OCI-LY3 (cell line): ENCODE data around the gene DNMT3A.

ENCODE experiments used
- H2AFZ ChIP-seq: fragments of 200-600, 300-600 bp; shearing (Covaris generic); 2 replicates; pipeline ENCODE4 v1.6.0; 2014; ENCODE audit warnings: antibody characterized with exemption, low read depth, low read length
- H3K27ac ChIP-seq: fragments of 200-600, 300-600 bp; sonication (generic); 2 replicates; pipeline ENCODE4 v1.5.1; 2014; ENCODE audit warnings: mild to moderate bottlenecking, low read length, moderate library complexity, mixed read lengths
- H3K27me3 ChIP-seq: fragments of 200-600, 300-600 bp; sonication (generic); 2 replicates; pipeline ENCODE4 v1.6.1; 2014; ENCODE audit warnings: low read depth, low read length, mixed read lengths
- H3K36me3 ChIP-seq: fragments of 200-600, 300-600 bp; sonication (generic); replicated peaks from 2 replicates; pipeline ENCODE3; 2014; ENCODE audit warnings: low read depth, low read length, mixed read lengths
- H3K4me1 ChIP-seq: fragments of 300-600, 200-600 bp; sonication (generic); 2 replicates; pipeline ENCODE4 v1.6.1; 2014; ENCODE audit warnings: low read length, mixed read lengths
- H3K4me2 ChIP-seq: fragments of 200-600, 300-600 bp; sonication (generic); 2 replicates; pipeline ENCODE4 v1.6.1; 2014; ENCODE audit warnings: low read length, mixed read lengths
- H3K4me3 ChIP-seq: fragments of 300-600, 200-600 bp; sonication (generic); 2 replicates; pipeline ENCODE4 v1.5.1; 2014; ENCODE audit warnings: antibody characterized with exemption, mild to moderate bottlenecking, low read length, moderate library complexity
- H3K79me2 ChIP-seq: fragments of 300-600, 200-600 bp; shearing (Covaris generic); 2 replicates; pipeline ENCODE4 v1.6.1; 2014; ENCODE audit warnings: mild to moderate bottlenecking, low read length, mixed read lengths
- H3K9ac ChIP-seq: fragments of 300-600, 200-600 bp; shearing (Covaris generic); 2 replicates; pipeline ENCODE4 v1.6.0; 2014; ENCODE audit warnings: mild to moderate bottlenecking, low read length, moderate library complexity
- H3K9me3 ChIP-seq: fragments of 200-600, 300-600 bp; shearing (Covaris generic); 2 replicates; pipeline ENCODE4 v1.6.1; 2014; ENCODE audit warnings: low read length, mixed read lengths; ENCODE audit not compliant: insufficient read depth
- H4K20me1 ChIP-seq: fragments of 200-600, 300-600 bp; sonication (generic); 2 replicates; pipeline ENCODE4 v1.6.1; 2016; ENCODE audit warnings: low read length, mixed read lengths; ENCODE audit not compliant: insufficient read depth
- CTCF ChIP-seq: fragments of 200-600, 300-600 bp; sonication (generic); IDR thresholded peaks from 2 replicates; pipeline ENCODE4 v1.5.1; 2014; ENCODE audit warnings: antibody characterized with exemption, low read length, low read depth
- EZH2phosphoT487 ChIP-seq: fragments of 200-600 bp; shearing (Covaris generic); IDR thresholded peaks from 2 replicates; pipeline ENCODE4 v1.6.1; 2018; ENCODE audit warnings: antibody characterized with exemption, mixed run types, low read depth

DNMT3A gene

DNA sequence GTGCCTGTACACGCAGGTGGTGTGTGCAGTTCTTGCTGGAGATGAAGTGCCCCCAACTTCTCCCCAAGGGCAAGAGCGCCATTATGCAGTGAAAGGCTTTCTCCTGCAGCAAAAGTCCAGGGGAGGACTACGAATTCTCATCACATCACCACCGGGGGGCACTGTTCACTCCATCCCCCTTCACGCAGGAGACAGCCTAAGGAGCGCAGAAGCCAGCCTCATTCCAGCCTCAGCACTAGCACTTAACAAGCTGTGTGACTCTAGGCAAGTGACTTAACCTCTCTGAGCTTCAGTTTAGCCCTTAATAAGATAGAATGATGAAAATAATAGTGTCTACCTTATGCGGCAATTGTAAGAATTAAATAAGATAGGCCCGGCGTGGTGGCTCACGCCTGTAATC, 32.3 kb downstream of the DNMT3A start:
- Histone ChIP-seq H3K27me3 (peaks cover 31% of the 10 kb centered on the region), H3K4me3 (no peak overlapping the region), H3K4me1 (peaks cover 19% of the 10 kb centered on the region), H2AFZ (no peak overlapping the region), H3K79me2 (no peaks in the 10 kb centered on the region), H4K20me1 (peaks cover 44% of the 10 kb centered on the region), H3K9ac (no peak overlapping the region), H3K9me3 (no peaks in the 10 kb centered on the region), H3K36me3 (peaks cover 7% of the 10 kb centered on the region), H3K4me2 (no peak overlapping the region), H3K27ac (no peak overlapping the region)
- TF ChIP-seq CTCF, result peak; percentile 63
- TF ChIP-seq EZH2phosphoT487, result no peak

DNA sequence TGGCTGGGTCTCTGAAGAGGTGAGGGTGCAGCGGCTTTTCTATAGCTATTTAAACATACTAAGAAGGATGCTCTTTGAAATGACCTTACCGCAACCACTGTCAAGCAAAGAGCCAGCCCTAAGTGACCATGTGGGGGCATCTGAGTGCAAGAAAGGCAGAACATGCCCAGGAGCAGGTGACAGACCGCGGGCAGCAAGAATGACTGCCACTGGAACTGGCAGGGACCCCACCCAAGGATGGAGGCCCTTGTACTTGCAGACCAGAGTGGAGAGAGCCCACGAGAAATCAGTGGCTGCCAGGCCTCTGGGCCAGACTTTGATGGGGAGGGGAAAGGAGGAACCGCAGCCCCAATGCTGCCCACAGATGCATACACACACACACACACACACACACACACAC, 33.1 kb downstream of the DNMT3A start:
- H3K9ac ChIP-seq, result no peak overlapping the region
- H4K20me1 ChIP-seq, result peaks cover 52% of the 10 kb centered on the region
- TF ChIP-seq EZH2phosphoT487, result no peak
- no peak overlapping the region for H3K4me3 ChIP-seq
- no peak overlapping the region for H3K4me2 ChIP-seq
- H3K36me3 ChIP-seq, result peaks cover 5% of the 10 kb centered on the region
- H3K9me3 ChIP-seq, result no peaks in the 10 kb centered on the region
- no peak overlapping the region for H3K27ac ChIP-seq
- peaks cover 39% of the 10 kb centered on the region for H3K27me3 ChIP-seq
- peaks cover 11% of the 10 kb centered on the region for H3K4me1 ChIP-seq
- no peaks in the 10 kb centered on the region for H3K79me2 ChIP-seq
- H2AFZ ChIP-seq, result no peak overlapping the region

DNA sequence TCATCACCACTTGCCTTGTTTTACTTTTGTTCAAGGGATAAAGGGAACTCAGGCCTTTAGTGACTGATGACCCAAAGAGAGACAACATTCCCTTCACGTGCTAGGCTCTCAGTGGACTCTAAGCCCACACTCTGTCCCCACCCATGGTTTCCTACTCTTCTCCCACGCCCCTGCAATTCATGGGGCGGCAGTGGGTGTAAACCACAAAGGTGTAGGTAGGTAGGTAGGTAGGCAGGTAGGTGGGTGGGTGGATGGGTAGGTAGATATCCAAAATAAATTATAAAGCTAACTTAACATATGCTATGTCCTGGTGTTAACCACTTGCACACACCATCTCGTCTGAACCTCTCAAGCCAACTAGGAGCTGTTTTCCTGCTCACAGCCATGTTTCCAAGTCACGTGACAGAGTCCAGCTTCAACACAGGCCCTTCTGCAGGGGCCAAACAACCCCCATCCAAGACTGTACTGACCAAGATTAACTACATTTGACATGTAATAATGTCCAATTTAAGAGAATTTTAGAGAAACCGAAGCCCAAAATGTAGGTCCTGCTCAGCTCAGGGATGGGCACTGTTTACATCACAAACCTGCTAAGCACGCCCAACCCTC, 33.7 kb downstream of the DNMT3A start:
- peaks cover 11% of the 10 kb centered on the region for H3K4me1 ChIP-seq
- no peak overlapping the region for H3K4me2 ChIP-seq
- H4K20me1 ChIP-seq, result peaks cover 58% of the 10 kb centered on the region

DNA sequence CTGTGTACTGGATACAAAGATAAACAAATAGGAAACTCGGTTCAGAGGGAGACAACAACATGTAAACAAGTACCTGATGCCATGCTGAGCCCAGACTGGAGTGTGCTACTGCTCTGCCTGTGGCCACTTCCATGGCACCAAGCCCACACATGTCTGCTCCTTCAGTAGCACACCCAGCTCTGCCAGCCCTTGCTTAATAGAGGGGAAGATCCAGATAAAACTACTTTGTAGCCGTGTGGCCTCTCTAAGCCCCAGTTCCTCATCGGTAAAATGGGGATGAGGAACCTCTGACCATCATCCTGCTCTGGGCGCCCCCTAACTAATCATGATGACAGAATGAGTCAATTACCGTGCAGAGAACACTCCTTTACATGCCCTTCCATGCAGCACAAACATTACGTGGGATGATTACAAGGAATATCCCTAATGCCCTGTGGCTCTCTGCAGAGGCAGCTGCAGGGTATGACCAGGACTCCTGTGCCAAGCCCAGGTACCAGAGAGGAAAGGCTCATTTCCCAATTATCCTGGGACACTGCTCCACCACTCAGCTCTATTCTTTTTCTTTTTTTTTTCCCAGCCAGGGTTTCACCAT, 34.9 kb downstream of the DNMT3A start:
- no peaks in the 10 kb centered on the region for H3K9me3 ChIP-seq
- H3K27me3 ChIP-seq, result peaks cover 56% of the 10 kb centered on the region
- no peaks in the 10 kb centered on the region for H3K79me2 ChIP-seq
- no peak overlapping the region for H2AFZ ChIP-seq
- peaks cover 3% of the 10 kb centered on the region for H3K36me3 ChIP-seq
- TF ChIP-seq CTCF, result 0 out of 2 replicates have a peak, but pooled peaks have one; percentile 6
- no peak for TF ChIP-seq EZH2phosphoT487
- no peak overlapping the region for H3K27ac ChIP-seq
- no peak overlapping the region for H3K4me3 ChIP-seq
- H4K20me1 ChIP-seq, result peaks cover 70% of the 10 kb centered on the region
- H3K9ac ChIP-seq, result no peak overlapping the region
- H3K4me2 ChIP-seq, result peak overlapping the region; percentile 7; the same call in 1 of the 2 replicates
- H3K4me1 ChIP-seq, result peaks cover 23% of the 10 kb centered on the region

More for the DNA sequence above, 33.7 kb downstream of the DNMT3A start:
- Histone ChIP-seq H3K4me3 (no peak overlapping the region), H3K9ac (no peak overlapping the region), H2AFZ (no peak overlapping the region), H3K79me2 (no peaks in the 10 kb centered on the region), H3K27me3 (peaks cover 44% of the 10 kb centered on the region), H3K9me3 (no peaks in the 10 kb centered on the region), H3K27ac (no peak overlapping the region), H3K36me3 (peaks cover 6% of the 10 kb centered on the region)
- TF ChIP-seq CTCF (no peak), EZH2phosphoT487 (no peak)
